GM12878 (cell line): ENCODE results near the gene SYCE3. TPM values are rescaled to one million over a fixed set of nuclear protein-coding genes. Genes with fewer than 3 reads are reported as not detected.

Experiments
- CHD4 ChIP-seq: fragments of 200-600 bp; sonication (generic); IDR thresholded peaks from 2 replicates; pipeline ENCODE4 v1.6.1; 2016; ENCODE audit warnings: mild to moderate bottlenecking
- HCFC1 ChIP-seq: fragments of 150-350 bp; IDR thresholded peaks from 2 replicates; pipeline ENCODE4 v1.6.1; 2014; ENCODE audit warnings: low read length
- HDGF ChIP-seq: fragments of 450-650 bp; IDR thresholded peaks from 2 replicates; pipeline ENCODE4 v1.6.1; 2016; ENCODE audit warnings: antibody characterized with exemption
- MXI1 ChIP-seq: fragments of 150-350 bp; IDR thresholded peaks from 2 replicates; pipeline ENCODE4 v1.6.1; 2011; ENCODE audit warnings: low read depth, mild to moderate bottlenecking, inconsistent platforms, low read length, improper control_type of control experiment
- MYC ChIP-seq: IDR thresholded peaks from 2 replicates; pipeline ENCODE4 v1.6.1; 2011; ENCODE audit warnings: mild to moderate bottlenecking, low read length, moderate library complexity, inconsistent platforms; ENCODE audit not compliant: insufficient read depth, insufficient replicate concordance, insufficient read length, severe bottlenecking
- NFYA ChIP-seq: IDR thresholded peaks from 2 replicates; pipeline ENCODE4 v1.6.1; 2011; ENCODE audit warnings: low read depth, mild to moderate bottlenecking, low read length, improper control_type of control experiment, borderline replicate concordance
- NFYB ChIP-seq: IDR thresholded peaks from 2 replicates; pipeline ENCODE4 v1.6.1; 2011; ENCODE audit warnings: low read depth, mild to moderate bottlenecking, low read length, improper control_type of control experiment, moderate library complexity; ENCODE audit not compliant: insufficient read depth
- NR2F1 ChIP-seq: fragments of 450-650 bp; conservative IDR thresholded peaks from 2 replicates; pipeline ENCODE4 v1.6.1; 2017; ENCODE audit warnings: mild to moderate bottlenecking
- POLR2AphosphoS2 ChIP-seq: IDR thresholded peaks from 2 replicates; pipeline ENCODE4 v1.6.1; 2011; ENCODE audit warnings: low read depth, mild to moderate bottlenecking, low read length, improper control_type of control experiment, moderate library complexity
- RAD51 ChIP-seq: fragments of 450-650 bp; IDR thresholded peaks from 2 replicates; pipeline ENCODE4 v1.6.1; 2016; ENCODE audit warnings: moderate library complexity, mild to moderate bottlenecking, inconsistent platforms
- RBBP5 ChIP-seq: fragments of 200-600 bp; sonication (generic); conservative IDR thresholded peaks from 2 replicates; pipeline ENCODE4 v1.6.1; 2016
- SIN3A ChIP-seq: IDR thresholded peaks from 2 replicates; pipeline ENCODE4 v1.6.1; 2012; ENCODE audit warnings: low read depth, low read length, improper control_type of control experiment
- SUZ12 ChIP-seq: fragments of 200-600 bp; sonication (generic); IDR thresholded peaks from one replicate; pipeline ENCODE4 v1.6.1; 2018; ENCODE audit warnings: antibody characterized with exemption, mild to moderate bottlenecking; ENCODE audit not compliant: unreplicated experiment
- TAF1 ChIP-seq: IDR thresholded peaks from 2 replicates; pipeline ENCODE4 v1.6.1; 2011; ENCODE audit warnings: mild to moderate bottlenecking, low read depth, low read length, borderline replicate concordance
- USF1 ChIP-seq: IDR thresholded peaks from 2 replicates; pipeline ENCODE4 v1.6.1; 2011; ENCODE audit warnings: borderline replicate concordance, low read depth, mild to moderate bottlenecking, moderate library complexity, mixed read lengths, low read length; ENCODE audit not compliant: insufficient read depth; ENCODE audit errors: extremely low read length
- YY1 ChIP-seq: IDR thresholded peaks from 2 replicates; pipeline ENCODE4 v1.6.1; 2011; ENCODE audit warnings: low read depth, mild to moderate bottlenecking, low read length
- ZNF24 ChIP-seq: fragments of 450-650 bp; IDR thresholded peaks from 2 replicates; pipeline ENCODE4 v1.6.1; 2017; ENCODE audit warnings: antibody characterized with exemption, mild to moderate bottlenecking
- ZNF384 ChIP-seq: IDR thresholded peaks from 2 replicates; pipeline ENCODE4 v1.6.1; 2012; ENCODE audit warnings: low read depth, mild to moderate bottlenecking, low read length, improper control_type of control experiment, borderline replicate concordance
- polyA plus RNA-seq, 11 experiments: library from polyadenylated mRNA; depleted of rRNA in 4 of 11; unstranded in 6 of 11; stranded (reverse) in 5 of 11; fragments of >200 nt; fragmentation: Nextera tagmentation in 4 of 11; fragmentation: Illumina TruSeq in 1 of 11; extraction: Ambion mirVana in 4 of 11; extraction: Trizol in 1 of 11; gene quantifications; 1 replicate in 1 of 11; 2 replicates in 10 of 11; pipeline versions ENCODE4 v1.2.1 to v1.2.3, GENCODE V29; 2011 to 2016; ENCODE audit warnings: inconsistent platforms in 2 of 11, missing spikeins in 2 of 11, low read depth in 1 of 11
- total RNA-seq, 4 experiments: library from RNA; depleted of rRNA in 3 of 4; stranded (reverse); fragments of >200 nt in 3 of 4; fragmentation: Illumina TruSeq in 1 of 4; extraction: Trizol in 1 of 4; gene quantifications; 2 replicates each; pipeline versions ENCODE4 v1.2.1 to v1.2.3, GENCODE V29; 2013 to 2021
- TF ChIP-seq, protein P1 (sequence below), 3 experiments: IDR thresholded peaks in 2 of 3; conservative IDR thresholded peaks in 1 of 3; 2 replicates each; pipeline ENCODE4 v1.5.1; 2011; ENCODE audit warnings: low read depth in 3 of 3, low read length in 3 of 3, mild to moderate bottlenecking in 3 of 3, control low read depth in 2 of 3, moderate library complexity in 2 of 3, inconsistent platforms in 1 of 3, mixed read lengths in 1 of 3; ENCODE audit not compliant: control insufficient read depth in 2 of 3, insufficient read depth in 1 of 3; ENCODE audit errors: extremely low read depth in 1 of 3
- TF ChIP-seq, protein P2 (sequence below): fragments of 450-650 bp; IDR thresholded peaks from 2 replicates; pipeline ENCODE4 v1.6.1; 2016; ENCODE audit warnings: mild to moderate bottlenecking
- TF ChIP-seq, protein P3 (sequence below): fragments of 450-650 bp; IDR thresholded peaks from 2 replicates; pipeline ENCODE4 v1.6.1; 2017; ENCODE audit warnings: low read depth, mild to moderate bottlenecking, moderate library complexity
- TF ChIP-seq, protein P4 (sequence below): fragments of 150-350 bp; IDR thresholded peaks from 2 replicates; pipeline ENCODE4 v1.6.1; 2014; ENCODE audit warnings: mild to moderate bottlenecking, low read depth, low read length

The SYCE3 gene
- total and polyA plus RNA-seq, 10 of the 15 experiments (the other 5 are each of a cell fraction or from before 2014, with no cell fraction given): 0.38 to 0.91 (median 0.76) TPM; not detected in 4

DNA sequence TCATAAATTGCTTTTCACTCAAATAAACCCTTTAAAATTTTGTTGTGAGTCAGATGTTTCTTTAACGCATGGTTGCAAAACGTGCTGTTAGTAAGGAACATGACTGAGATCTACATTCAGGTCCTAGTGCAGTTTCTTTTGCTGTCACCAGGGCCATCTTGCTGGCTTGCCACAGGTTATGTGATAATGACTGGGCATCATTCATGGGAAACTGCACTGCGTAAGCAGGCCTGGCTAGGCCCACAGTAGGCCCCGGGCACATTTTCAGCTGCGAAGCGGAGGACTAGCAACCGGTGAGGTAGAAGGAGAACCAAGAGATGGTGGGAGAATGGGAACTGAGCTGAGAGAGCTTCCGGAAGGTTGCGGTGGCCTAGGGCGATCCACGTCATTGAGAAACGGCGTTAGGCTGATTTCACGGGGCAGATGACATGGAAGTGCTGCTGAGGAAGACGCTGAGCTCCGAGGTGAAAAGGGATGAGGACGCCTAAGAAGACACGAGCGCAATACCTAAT is 20.2 kb downstream of the SYCE3 start (continued):
- no peak; the same call in 1 of the 2 replicates for TF ChIP-seq POLR2AphosphoS2
- no peak for TF ChIP-seq USF1
- TF ChIP-seq MYC: no peak
- no peak for TF ChIP-seq SIN3A
- TF ChIP-seq, protein P1, sequence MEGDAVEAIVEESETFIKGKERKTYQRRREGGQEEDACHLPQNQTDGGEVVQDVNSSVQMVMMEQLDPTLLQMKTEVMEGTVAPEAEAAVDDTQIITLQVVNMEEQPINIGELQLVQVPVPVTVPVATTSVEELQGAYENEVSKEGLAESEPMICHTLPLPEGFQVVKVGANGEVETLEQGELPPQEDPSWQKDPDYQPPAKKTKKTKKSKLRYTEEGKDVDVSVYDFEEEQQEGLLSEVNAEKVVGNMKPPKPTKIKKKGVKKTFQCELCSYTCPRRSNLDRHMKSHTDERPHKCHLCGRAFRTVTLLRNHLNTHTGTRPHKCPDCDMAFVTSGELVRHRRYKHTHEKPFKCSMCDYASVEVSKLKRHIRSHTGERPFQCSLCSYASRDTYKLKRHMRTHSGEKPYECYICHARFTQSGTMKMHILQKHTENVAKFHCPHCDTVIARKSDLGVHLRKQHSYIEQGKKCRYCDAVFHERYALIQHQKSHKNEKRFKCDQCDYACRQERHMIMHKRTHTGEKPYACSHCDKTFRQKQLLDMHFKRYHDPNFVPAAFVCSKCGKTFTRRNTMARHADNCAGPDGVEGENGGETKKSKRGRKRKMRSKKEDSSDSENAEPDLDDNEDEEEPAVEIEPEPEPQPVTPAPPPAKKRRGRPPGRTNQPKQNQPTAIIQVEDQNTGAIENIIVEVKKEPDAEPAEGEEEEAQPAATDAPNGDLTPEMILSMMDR (IDR thresholded peaks at IDR 0.05 in 2 of 3, conservative IDR thresholded peaks at IDR 0.05 in 1 of 3; ENCODE audit: control insufficient read depth in 2 of 3, extremely low read depth in 1 of 3, insufficient read depth in 1 of 3, low read depth in 3 of 3, low read length in 3 of 3): peak in 1 of 3 experiments; percentile 21; a peak in 1 of 6 replicates
- no peak for TF ChIP-seq SUZ12
- peak; percentile 60; the same call in 1 of the 2 replicates for TF ChIP-seq HDGF
- TF ChIP-seq, protein P2, sequence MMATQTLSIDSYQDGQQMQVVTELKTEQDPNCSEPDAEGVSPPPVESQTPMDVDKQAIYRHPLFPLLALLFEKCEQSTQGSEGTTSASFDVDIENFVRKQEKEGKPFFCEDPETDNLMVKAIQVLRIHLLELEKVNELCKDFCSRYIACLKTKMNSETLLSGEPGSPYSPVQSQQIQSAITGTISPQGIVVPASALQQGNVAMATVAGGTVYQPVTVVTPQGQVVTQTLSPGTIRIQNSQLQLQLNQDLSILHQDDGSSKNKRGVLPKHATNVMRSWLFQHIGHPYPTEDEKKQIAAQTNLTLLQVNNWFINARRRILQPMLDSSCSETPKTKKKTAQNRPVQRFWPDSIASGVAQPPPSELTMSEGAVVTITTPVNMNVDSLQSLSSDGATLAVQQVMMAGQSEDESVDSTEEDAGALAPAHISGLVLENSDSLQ: peak; percentile 71
- TF ChIP-seq NR2F1: peak; percentile 55; the same call in 1 of the 2 replicates
- TF ChIP-seq RAD51: 0 out of 2 replicates have a peak, but pooled peaks have one; percentile 8
- no peak for TF ChIP-seq NFYA
- TF ChIP-seq ZNF384: no peak
- TF ChIP-seq NFYB: no peak
- TF ChIP-seq, protein P3, sequence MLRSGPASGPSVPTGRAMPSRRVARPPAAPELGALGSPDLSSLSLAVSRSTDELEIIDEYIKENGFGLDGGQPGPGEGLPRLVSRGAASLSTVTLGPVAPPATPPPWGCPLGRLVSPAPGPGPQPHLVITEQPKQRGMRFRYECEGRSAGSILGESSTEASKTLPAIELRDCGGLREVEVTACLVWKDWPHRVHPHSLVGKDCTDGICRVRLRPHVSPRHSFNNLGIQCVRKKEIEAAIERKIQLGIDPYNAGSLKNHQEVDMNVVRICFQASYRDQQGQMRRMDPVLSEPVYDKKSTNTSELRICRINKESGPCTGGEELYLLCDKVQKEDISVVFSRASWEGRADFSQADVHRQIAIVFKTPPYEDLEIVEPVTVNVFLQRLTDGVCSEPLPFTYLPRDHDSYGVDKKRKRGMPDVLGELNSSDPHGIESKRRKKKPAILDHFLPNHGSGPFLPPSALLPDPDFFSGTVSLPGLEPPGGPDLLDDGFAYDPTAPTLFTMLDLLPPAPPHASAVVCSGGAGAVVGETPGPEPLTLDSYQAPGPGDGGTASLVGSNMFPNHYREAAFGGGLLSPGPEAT: peak; percentile 55; the same call in 1 of the 2 replicates
- peak; percentile 88 for TF ChIP-seq YY1
- TF ChIP-seq ZNF24: peak; percentile 37; the same call in 1 of the 2 replicates
- TF ChIP-seq MXI1: no peak
- TF ChIP-seq CHD4: no peak
- TF ChIP-seq HCFC1: 0 out of 2 replicates have a peak, but pooled peaks have one; percentile 19
- TF ChIP-seq, protein P4, sequence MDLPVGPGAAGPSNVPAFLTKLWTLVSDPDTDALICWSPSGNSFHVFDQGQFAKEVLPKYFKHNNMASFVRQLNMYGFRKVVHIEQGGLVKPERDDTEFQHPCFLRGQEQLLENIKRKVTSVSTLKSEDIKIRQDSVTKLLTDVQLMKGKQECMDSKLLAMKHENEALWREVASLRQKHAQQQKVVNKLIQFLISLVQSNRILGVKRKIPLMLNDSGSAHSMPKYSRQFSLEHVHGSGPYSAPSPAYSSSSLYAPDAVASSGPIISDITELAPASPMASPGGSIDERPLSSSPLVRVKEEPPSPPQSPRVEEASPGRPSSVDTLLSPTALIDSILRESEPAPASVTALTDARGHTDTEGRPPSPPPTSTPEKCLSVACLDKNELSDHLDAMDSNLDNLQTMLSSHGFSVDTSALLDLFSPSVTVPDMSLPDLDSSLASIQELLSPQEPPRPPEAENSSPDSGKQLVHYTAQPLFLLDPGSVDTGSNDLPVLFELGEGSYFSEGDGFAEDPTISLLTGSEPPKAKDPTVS: no peak
- peak; percentile 73; the same call in 1 of the 2 replicates for TF ChIP-seq TAF1
- TF ChIP-seq RBBP5: no peak
